Measurements from ENCODE around the gene TBC1D17.

The TBC1D17 gene

DNA sequence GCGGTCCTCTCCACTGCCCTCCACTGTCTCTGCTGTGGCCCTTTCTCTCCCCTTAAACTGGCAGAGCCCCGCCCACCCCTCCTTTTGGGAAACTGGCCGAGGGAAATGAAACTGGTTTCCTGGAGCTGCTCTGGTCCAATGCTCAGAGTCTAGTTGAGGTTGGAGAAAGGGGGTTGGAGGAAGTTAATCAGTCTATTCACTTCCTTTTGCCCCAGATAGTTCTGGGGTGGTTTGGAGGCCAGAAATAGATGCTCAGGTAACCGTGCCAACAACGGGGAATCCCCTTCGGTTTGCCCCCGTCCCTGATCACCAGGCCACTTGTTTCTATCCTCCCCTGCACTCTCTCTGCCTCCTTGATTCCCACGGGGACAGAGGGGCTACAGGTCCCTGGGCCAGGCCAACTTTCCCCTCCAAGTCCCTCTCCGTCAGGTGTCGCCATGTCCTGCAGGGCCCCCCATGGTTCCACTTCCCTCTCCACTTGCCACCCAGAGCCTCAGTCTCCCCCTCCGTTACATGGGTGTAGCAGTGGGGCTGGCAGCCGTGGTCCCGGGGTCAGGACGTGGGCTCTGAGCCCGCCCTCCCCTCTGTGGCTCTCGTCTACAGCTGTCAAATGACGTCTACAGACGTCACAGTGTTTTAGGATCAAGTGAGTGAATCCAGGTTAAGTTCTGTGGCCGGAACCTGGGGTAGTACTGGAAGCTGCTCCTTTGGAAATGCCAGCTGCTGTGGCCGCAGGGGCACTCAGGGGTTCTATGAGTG is 19.5 kb downstream of the TBC1D17 start, which contains the start of gene IL4I1:
Gene IL4I1 (minus strand): TSS at position 25 of the 759 bp plus-strand sequence. CDS start 727 bp downstream, outside the sequence.
- DNase-seq: no peak

DNA sequence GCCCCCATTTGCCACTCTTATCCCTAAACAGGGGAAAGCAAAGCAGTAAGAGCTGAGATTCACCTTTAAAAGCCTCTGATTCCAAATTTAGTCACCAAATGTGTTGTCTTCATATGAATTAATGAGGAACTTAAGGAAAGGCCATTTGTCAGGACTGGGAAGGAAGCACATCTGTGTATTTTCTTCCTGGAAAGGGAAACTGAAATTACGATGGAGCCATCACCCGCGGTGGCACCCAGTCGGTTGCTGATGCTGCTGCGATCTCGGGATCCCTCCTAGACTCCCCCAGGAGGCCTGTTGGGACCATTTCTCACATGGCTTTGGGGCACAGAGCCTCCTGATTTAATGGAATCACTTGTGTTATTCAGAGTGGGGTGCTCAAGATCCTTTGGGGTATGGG is 26.6 kb downstream of the TBC1D17 start:
- DNase-seq: no peak

DNA sequence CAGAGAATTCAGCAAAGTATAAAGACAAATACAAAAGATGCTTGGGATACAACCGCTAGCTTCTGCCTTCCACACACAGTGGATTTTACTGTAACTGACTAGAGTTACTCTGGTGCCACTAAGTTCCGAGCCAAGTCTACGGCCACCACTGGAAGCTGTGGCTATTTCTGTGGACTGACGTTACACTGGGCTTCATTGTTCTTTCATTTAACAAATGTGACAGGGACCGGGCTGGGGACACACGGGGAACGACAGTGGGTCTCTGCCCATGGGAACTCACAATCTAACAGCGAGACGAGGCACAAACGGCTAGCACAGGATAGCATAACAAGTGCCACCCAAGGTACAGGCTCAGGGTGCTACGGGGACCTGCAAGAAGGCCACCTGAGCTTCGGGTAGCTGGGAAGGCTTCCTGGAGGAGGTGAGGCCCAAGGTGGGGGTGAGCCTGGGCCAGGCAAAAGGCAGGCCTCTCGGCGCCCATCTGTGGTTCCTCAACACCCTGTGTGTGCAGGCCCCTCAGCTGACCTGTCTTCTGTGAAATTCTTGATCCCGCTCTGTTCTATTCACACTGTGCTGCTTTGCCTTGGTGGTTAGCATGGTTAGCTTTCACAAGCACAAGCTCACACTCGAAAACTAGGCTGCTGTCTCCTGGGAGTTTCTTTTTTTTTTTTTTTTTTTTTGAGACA is 29.5 kb downstream of the TBC1D17 start:
- DNase-seq: no peak

DNA sequence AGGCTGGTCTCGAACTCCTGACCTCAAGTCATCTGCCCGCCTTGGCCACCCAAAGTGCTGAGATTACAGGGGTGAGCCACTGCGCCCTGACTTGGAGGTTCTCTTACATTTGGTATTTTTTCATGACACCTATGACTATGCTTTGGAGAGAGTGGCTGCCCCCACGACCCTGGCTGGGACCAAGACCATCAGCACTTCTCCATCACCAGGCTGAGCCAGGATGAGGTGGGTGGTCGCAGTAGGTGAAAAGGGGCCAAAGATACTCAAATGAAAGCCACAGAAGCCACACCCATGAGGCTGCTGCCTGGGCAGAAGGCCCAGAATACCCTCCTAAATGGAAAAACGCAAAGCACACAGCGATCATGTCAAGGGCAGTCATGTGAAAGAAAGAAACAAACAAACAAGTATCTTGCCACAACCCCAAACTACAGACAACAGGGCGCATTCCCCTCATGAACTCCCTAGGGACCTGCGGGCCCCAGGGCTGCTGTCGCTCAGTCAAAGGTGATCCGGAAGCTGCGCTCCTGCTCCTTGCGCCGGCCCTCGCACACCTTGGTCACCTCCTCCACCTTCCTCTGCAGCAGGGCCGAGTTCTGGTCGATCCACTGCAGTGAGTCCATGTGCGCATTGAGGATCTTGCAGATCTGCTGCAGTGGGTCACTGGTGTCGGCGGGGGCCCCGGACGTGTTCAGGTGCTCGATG is 30.4 kb downstream of the TBC1D17 start:
- DNase-seq: no peak

DNA sequence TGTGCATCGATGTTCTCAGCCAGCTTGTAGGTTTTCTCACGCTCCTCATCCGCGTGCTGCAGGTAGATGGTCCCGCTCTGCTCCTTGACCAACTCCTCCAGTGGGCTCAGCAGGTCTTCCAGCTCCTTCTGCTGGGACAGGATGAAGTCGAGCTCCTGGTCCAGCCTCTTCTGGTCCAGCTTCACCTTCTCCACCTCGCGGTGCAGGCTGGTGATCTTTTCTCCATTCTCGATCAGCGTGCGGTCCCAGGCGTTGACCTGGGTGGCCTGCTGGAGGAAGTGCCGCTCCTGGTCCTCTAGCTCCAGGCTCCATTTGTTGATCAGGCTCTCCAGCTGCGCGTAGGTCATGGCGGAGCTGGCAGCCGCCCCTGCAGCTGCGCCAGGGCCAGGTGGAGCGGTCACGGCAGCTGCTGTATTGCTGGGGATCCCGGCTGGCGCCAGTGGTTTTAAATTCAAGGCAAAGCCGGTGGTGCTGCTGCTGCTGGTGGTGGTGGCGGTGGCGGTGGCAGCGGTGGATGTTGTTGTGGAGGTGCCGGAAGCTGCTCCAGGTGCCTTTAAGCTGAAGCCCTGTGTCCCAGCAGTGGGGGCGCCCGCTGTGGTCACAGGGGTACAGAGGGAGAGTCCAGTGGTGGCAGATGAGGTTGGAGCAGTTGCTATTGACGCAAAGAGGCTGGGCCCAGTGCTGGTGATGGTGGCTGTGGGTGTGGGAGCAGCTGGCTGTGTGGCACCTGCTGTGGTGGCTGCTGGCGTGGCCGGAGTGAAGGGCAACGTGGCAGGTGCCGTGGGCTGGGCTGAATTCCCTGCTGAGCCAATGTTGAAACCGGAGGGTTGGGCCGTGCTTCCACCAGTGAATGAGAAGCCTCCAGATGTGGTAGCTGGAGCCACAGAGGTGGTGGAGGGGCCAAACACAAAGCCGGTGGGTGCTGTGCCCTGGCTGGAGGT is 31.2 kb downstream of the TBC1D17 start:
- no peak for DNase-seq

DNA sequence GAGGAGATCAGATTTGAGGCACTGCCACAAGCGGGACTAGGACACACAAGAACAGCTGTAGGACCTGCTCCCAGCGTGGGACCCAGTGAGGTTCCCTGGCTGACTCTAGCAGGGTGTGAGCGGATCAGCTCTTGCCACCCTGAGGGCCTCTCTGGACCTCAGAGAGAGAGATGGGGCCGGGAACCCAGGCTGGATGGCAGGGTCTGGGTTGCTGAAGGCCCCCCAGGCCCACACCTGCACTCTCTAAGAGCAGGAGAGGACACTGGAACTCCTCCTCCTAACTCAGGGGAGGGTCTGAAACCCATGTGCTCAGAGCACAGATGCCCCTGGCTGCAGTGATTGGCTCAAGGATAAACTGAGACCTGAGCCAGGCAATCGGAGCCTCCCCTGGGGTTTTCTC is 32.7 kb downstream of the TBC1D17 start:
- no peak for DNase-seq

DNA sequence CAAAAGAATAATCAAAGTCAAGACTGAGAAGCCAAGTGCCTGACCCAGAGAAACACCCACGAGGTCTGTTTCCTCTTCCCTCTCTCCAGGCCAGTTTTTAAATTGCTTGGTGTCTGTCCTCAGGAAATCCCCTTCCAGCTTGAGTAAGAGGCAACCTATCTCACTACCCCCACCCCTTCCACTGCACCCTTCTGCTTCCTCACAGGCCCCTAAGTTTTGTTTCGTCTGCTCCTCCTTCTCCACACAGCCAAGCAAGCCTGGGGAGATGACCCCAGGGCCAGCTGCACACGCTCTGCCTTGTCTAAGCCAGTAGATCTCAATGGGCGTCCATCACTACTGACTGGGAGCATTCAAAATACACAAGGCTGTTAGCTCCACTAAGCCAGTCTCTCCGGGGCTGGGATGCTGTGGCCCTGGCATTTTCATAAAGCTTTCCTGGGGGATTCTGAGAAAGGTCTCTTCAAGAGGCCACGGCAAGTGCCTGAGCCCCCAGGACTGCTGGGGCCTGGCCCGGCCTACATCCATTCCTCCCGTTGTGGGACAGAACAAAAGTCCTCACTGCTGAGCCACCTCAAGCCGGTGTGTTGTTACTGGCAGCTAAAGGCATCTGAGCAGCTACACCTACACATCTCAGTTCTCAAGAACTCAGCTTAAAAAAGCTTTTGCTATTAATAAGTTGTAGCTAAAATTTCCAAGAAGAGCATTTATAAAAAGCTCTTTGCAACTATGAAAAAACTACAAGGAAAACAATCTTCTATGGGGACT is 34.1 kb downstream of the TBC1D17 start:
- DNase-seq: no peak

DNA sequence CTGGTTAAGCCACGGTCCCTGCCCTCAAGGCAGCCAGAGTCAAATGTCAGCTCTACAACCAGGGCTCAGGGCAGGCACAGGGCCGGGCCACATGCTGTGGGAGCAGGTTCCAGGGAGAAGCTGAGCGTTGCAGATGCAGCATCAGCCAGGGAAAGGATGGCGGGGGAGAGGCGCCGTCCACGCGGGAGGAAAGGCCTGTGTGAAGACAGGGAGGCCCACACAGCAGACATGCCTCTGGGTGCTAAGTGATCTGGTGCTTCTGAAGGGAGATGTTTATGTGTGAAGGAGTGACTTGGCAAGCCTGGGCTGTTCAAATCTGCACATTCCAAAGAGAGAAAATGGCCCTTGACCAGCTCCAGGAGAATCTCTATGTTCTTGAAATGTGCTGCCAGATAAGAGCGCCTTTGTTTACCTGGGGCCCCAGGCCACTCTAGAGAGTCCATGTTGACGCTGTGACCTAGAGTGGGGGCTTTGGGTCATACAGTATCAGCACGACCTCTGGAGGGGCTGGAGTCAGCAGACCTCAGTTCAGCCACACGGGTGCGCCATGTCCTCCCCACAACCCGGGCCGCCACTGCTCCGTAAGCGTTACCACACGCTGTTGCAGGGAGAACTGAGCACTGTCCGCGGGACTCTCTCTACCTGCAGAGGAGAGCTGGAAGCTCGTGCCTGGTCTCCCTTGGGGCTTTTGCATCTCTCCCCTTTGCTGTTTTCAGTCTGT is 35.6 kb downstream of the TBC1D17 start:
- DNase-seq: no peak

DNA sequence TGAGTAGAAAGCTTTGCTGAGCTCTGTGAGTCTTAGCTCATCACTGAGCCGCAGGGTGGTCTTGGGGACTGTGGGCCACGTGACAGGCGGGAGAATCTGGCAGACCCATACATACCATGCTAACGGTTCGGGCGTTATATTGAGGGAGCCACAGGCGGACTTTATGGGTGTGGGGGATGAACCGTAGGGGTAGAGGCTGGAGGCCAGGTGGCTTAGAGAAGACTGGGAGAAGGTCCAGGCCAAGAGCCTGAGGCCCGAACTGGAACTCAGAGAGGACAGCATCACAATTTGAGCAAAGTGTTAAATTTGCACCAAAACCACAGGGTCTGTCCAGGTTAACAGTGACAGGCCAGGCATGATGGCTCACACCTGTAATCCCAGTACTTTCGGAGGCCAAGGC is 36.2 kb downstream of the TBC1D17 start:
- no peak for DNase-seq

DNA sequence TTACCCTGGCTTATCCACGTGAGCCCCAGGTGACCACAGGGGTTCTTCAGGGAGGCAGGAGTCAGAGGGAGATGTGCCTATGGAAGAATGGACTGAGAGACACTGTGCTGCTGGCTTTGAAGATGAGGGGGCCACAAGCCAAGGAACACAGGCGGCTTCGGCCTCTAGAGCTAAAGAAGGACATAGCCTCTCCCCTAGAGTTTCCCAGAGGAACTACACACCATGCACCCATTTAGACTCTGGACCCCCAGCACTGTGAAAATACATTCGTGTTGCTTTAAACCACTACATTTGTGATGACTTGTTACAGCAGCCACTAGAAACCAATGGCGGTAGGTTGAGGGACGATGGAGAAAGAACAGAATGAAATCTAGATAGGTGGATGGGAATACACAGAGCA is 37.8 kb downstream of the TBC1D17 start:
- no peak for DNase-seq

DNA sequence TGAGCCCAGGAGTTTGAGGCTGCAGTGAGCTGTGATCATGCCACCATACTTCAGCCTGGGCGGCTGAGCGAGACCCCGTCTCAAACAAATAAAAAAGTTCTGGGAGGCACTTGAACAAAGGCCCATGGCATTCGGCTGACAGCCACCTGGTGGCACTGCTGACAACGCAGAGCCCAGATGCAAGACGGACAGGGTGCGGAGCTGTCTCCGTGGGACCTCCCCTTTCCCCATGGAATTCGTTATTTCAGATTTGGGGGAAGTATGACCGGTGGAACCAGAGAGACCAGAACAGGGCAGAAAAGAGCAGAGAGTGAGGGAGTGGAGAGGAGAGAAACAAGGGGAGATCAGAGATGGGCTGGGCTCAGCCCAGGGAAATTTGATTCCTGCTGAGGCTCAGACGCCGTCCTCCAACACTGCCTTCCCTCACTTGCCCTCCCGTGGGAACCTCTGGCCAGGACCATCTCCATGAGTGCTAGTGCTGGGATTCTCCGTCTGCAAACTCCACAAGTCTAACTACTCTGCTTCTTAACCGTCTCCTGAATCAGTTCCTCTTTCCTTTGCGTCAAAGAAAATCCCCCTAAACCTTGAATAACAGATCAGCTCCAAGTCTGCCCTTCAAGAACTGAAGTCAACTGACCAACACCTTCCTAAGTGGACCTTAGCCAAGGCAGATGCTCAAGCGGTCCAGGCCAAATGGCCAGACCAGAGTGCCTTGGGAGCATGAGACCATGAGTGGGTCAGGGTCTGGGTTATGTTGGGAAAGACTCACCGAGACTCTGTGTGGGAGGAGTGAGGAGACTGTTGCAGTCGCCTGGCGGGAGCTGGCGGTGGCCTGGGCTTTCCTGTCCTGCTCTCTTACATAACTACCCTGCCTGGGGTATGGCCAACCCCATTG is 39.6 kb downstream of the TBC1D17 start:
- no peak for DNase-seq

DNA sequence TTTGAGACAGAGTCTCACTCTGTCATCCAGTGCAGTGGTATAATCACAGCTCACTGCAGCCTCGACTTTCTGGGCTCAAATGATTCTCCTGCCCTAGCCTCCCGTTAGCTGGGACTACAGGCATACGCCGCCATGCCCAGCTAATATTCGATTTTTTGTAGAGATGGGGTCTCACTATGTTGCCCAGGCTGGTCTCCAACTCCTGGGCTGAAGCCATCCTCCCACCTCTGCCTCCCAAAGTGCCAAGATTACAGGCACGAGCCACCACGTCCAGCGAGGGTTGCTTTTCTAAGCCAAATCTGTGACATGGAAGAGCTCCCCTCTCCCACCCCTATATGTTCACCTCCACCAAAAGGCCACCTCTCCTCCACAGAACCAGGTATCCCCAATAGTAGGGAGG is 40.6 kb downstream of the TBC1D17 start:
- DNase-seq: no peak

DNA sequence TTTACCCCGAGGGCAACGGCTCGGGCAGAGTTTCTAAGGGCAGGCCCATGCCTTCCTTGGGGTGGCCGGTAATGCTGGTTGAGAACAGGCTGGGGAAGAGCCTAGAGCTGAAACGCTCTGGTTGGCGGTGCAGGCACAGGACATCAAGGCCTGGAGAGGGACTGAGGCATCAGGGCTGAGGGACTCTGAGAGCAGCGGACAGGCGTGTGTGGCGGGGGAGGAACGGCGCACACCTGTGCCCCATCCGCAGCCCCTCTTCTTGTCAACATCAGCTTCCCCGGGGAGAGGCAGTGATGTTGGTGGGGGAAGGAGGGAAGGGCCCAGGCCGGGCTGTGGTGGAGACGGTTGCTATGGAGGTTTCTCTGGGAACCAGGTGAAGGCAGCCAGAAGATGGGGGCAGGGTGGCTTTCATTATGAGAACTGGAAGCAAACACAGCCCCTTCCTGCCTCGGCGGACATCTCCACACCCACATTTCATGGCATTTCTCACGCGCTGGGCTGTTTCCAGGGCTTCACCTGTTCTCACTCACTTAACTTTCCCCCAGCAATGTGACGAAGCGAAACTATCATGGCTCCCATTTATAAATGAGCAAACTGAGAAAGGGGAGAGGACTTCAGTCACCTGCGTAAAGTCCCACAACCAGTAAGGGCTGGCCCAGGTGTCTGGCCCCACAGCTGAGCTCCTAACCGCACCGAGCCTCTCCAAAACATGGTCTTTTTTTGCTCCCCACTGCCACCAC is 43.3 kb downstream of the TBC1D17 start:
- no peak for DNase-seq

DNA sequence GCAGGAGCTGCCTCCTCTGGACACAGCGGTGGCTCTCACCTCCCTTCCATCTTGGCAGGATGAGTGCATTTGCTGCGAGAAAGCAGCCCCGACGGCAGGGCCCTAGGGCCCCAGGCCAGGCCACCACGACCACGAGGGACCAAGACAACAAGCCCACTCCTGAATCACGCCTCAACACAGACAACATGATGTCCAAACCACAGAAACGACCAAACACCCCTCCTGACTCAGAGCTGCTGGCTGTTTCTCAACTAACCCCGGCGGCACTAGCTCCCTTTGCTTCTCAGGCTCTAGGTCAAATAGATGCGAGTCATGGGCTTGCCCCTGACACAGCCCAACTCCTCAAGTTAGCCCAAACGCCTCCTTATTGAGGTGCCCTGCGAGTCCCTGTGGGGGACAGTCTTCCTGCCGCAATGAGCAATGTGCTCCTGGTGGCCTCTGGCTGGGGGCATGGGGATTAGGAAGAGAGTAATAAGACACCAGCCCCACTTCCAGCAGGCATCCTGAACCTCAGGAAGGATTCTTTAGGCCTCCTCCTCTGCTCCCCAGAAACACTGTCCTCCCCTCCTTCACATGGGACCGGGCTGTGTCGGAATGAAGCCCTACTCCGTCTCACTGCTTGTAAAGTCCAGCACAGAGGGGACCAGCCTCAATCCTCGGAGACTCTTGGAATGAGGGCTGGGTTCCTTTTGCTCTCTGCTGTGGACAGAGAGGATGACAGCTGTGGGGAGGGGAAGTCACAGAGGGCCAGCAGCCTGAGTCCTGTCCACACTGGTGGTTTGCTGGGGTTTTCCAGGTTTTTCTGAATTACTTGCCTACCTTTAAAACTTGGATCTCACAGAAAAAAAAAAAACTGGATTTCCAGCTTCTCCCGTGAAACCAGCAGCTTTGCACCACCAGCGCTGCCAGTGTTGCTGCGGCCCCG is 44.6 kb downstream of the TBC1D17 start:
- DNase-seq: no peak

DNA sequence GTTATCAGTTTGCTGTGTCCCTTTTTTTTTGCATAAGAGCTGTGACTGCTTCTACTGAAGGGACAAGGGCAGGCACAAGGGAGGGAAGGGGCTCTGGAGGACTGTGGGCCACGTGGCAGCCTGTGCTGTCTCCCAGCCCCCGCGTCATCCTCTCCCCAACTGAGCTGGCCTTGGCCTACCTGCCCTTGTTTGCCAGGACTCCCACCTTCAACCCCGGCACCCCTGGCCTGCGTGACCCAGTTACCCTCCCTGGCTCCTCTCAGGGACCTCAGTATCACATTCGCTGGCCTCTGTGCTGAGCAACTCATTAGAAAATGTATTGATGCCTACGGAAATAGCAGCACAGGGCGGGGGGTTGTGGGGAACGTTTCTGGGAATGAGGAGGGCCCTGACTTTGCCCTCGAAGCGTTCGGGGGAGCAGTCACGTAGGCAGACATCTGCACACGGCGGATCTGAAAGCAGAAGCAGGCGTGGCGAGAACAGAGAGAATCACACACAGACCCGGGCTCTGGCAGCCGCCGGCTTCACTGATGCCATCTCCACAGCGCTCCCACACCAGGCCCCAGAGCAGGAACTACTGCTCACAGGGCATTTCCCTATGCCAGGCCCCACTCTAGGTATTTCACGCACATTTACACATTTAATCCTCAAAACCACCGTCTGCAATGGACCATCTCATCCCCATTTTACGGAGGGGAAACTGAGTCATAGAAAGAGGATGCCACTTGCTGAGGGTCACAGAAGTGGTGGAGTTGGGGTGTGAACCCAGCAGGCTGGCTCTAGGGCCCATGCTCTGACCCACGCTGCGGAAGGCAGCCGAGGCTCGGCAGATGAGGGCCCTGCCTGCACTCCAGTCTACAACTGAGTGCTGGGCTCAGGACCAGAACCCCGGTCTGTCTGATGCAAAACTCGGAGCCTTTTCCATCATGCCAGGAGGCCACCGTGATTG is 45.8 kb downstream of the TBC1D17 start:
- no peak for DNase-seq

DNA sequence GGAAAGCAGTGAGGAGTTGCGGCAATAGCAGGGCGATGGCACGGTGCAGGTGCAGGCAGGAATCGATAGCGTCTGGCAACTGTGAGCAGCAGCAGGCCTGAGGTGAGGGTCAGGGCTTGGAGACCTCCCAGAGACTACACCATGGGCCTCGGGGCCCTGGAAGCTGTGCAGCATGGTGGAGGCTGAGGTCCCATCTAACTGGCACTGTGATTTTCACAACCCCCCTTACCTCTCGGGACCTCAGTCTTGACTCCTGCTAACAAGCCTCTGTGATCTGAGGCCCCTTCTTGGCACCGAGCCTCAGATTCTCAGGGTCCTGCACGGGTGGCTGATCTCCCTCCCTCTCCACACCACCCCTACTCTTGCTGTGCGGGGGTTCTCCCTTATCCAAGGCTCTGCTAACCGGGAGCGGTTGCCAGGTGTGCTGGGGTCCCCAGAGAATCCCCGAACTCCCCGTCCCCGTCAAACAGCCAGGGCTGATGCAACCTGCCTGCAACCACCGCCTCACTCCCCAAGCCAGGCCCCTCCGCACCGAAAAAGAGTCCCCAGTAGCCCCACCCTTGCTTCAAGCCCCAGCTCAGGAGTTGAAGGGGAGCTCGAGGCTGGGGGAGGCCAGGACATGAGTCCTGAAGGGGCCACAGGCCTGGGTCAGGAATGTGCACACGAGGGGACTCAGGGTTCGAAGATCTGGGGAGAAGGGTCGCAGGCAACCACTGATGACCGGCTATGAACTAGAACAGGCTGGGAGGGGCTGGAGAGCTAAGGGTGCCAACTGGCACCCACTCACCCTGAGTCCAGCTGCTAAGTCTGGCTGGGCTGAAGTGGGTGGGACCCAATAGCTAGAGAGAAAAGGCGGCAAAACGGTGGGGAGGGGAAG is 46.7 kb downstream of the TBC1D17 start:
- DNase-seq: no peak
